ENCODE measurements around the gene COX18. TPM values are rescaled to one million over a fixed set of nuclear protein-coding genes. Genes with fewer than 3 reads are reported as not detected.

The COX18 gene
- total RNA-seq, 4 donors from 2014 or later, result 7.4 to 15.0 (median 12.7) TPM

- Histone ChIP-seq H3K36me3 (no peaks in the 10 kb centered on the region), H3K4me3 (no peak overlapping the region), H3K27me3 (no peaks in the 10 kb centered on the region), H3K27ac (no peak overlapping the region), H3K9me3 (no peaks in the 10 kb centered on the region), H3K4me1 (no peaks in the 10 kb centered on the region)
- no peak for ATAC-seq
- intact Hi-C loops (cut with DNase I; ENCODE audit: low total_unique reads), result loop anchor here (2.0 kb wide), 1 partner anchor 316 kb away; no protein-coding TSS in a partner anchor
- in situ Hi-C loops (cut with MboI; ENCODE audit: low sequenced_read_pairs in 4 of 4), result loop anchor here in 1 of 4 donors (25.0 kb wide), 3 partner anchors 306 to 706 kb away; no protein-coding TSS in a partner anchor
- TF ChIP-seq POLR2A (IDR thresholded peaks at IDR 0.05), result no peak
- no peak for TF ChIP-seq CTCF (IDR thresholded peaks at IDR 0.05 in 4 of 5, conservative IDR thresholded peaks at IDR 0.05 in 1 of 5)
- DNase-seq, result no peak
These were observed 50.9 kb downstream of the COX18 start for GRCh38 chr4:73018595-73018994.

DNA sequence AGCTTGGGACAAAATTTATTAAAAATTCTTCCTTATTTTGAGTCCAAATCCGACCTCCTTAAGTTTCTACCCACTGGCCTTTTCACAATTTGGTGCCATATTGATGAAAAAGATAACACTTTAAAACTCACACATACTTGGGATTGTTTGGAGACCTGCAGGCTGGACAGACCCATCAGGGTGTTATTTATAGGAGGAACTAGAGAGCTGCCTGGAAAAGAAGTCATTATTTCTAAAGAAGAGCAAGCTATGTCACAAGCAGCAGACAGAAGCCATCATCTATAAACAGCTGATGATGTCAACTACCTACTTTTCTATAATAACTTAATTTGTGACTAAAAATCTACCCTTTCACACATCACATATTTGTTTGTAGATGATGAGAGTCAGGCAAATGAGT is 56.2 kb downstream of the COX18 start:
- in situ Hi-C loops (cut with MboI; ENCODE audit: low sequenced_read_pairs in 4 of 4) (loop anchor here in 1 of 4 donors (25.0 kb wide), 3 partner anchors 301 to 701 kb away; no protein-coding TSS in a partner anchor), intact Hi-C loops (cut with DNase I; ENCODE audit: low total_unique reads) (no loop called here)
- ATAC-seq, result no peak
- Histone ChIP-seq H3K9me3 (no peaks in the 10 kb centered on the region), H3K4me1 (no peaks in the 10 kb centered on the region), H3K27me3 (no peaks in the 10 kb centered on the region), H3K27ac (no peak overlapping the region), H3K36me3 (no peaks in the 10 kb centered on the region), H3K4me3 (no peak overlapping the region)
- DNase-seq, result no peak
- TF ChIP-seq POLR2A (IDR thresholded peaks at IDR 0.05) (no peak), CTCF (IDR thresholded peaks at IDR 0.05 in 4 of 5, conservative IDR thresholded peaks at IDR 0.05 in 1 of 5) (no peak)

- in situ Hi-C loops (cut with MboI; ENCODE audit: low sequenced_read_pairs in 4 of 4), result loop anchor here in 1 of 4 donors (25.0 kb wide), 3 partner anchors 300 to 700 kb away; no protein-coding TSS in a partner anchor
- Histone ChIP-seq H3K4me3 (no peak overlapping the region), H3K36me3 (no peaks in the 10 kb centered on the region), H3K4me1 (no peaks in the 10 kb centered on the region), H3K27me3 (no peaks in the 10 kb centered on the region), H3K27ac (no peak overlapping the region), H3K9me3 (no peaks in the 10 kb centered on the region)
- ATAC-seq (no peak), DNase-seq (no peak)
- TF ChIP-seq CTCF (IDR thresholded peaks at IDR 0.05 in 4 of 5, conservative IDR thresholded peaks at IDR 0.05 in 1 of 5) (no peak), POLR2A (IDR thresholded peaks at IDR 0.05) (no peak)
- intact Hi-C loops (cut with DNase I; ENCODE audit: low total_unique reads), result no loop called here
These were observed 56.8 kb downstream of the COX18 start for GRCh38 chr4:73012673-73013072.

DNA sequence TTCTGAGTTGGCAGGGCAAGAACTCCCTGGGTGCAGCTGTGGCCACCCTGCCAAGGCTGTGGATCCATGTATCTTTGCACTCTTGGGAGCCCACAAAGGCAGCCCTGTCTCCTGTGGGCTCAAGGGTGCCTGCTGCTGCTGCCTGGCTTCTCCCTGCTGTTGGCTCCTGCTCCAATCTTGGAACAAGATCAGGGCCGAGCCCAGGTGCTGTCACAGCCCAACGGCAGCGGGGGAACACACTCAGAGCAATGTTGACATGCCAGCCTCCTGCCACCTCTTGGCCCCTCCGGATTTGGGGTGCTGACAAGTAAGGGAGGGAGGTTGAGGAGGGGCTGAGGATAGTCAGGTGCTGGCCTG is 57.9 kb downstream of the COX18 start:
- in situ Hi-C loops (cut with MboI; ENCODE audit: low sequenced_read_pairs in 4 of 4), result loop anchor here in 1 of 4 donors (25.0 kb wide), 3 partner anchors 299 to 699 kb away; no protein-coding TSS in a partner anchor
- intact Hi-C loops (cut with DNase I; ENCODE audit: low total_unique reads), result no loop called here
- no peaks in the 10 kb centered on the region for H3K36me3 ChIP-seq
- H3K27me3 ChIP-seq, result no peaks in the 10 kb centered on the region
- H3K9me3 ChIP-seq, result no peaks in the 10 kb centered on the region
- ATAC-seq (no peak), DNase-seq (no peak)
- H3K27ac ChIP-seq, result no peak overlapping the region
- no peak for TF ChIP-seq CTCF (IDR thresholded peaks at IDR 0.05 in 4 of 5, conservative IDR thresholded peaks at IDR 0.05 in 1 of 5)
- TF ChIP-seq POLR2A (IDR thresholded peaks at IDR 0.05), result no peak
- no peaks in the 10 kb centered on the region for H3K4me1 ChIP-seq
- H3K4me3 ChIP-seq, result no peak overlapping the region

Data from gastrocnemius medialis (tissue), 4 donors.